Astrocyte (in vitro differentiated cells and primary cell): ENCODE results near the gene DYRK1A. TPM values are rescaled to one million over a fixed set of nuclear protein-coding genes. Genes with fewer than 3 reads are reported as not detected.
A peak's percentile ranks its signal among the peaks of the same experiment; 100 is the strongest.

Source experiments
- DNase-seq: peaks from one replicate; pipeline ENCODE4 v3.0.0-alpha.2; 2010; ENCODE audit warnings: low read depth
- FAIRE-seq: peaks from 2 replicates; lab custom pipeline; 2011; peaks lifted over from hg19 to GRCh38; lab: Jason Lieb, UNC
- H2AFZ ChIP-seq: 2 replicates; pipeline ENCODE4 v1.6.0; 2012; ENCODE audit warnings: low read depth, low read length, inconsistent platforms
- H3K27ac ChIP-seq: 2 replicates; pipeline ENCODE4 v1.5.1; 2011; ENCODE audit warnings: low read depth, low read length, inconsistent platforms
- H3K27me3 ChIP-seq: 2 replicates; pipeline ENCODE4 v1.6.0; 2011; ENCODE audit warnings: low read length, inconsistent platforms; ENCODE audit not compliant: insufficient read depth
- H3K36me3 ChIP-seq: 2 replicates; pipeline ENCODE4 v1.5.1; 2011; ENCODE audit warnings: low read length, inconsistent platforms; ENCODE audit not compliant: insufficient read depth
- H3K4me1 ChIP-seq: 2 replicates; pipeline ENCODE4 v1.5.1; 2011; ENCODE audit warnings: low read length, inconsistent platforms; ENCODE audit not compliant: insufficient read depth
- H3K4me2 ChIP-seq: 2 replicates; pipeline ENCODE4 v1.6.0; 2012; ENCODE audit warnings: low read length, inconsistent platforms
- H3K4me3 ChIP-seq: 2 replicates; pipeline ENCODE4 v1.5.1; 2011; ENCODE audit warnings: low read depth, mild to moderate bottlenecking, low read length, inconsistent platforms; ENCODE audit not compliant: insufficient read depth
- H3K79me2 ChIP-seq: 2 replicates; pipeline ENCODE4 v1.6.0; 2012; ENCODE audit warnings: mild to moderate bottlenecking, low read length, inconsistent platforms; ENCODE audit not compliant: insufficient read depth
- H3K9ac ChIP-seq: 2 replicates; pipeline ENCODE4 v1.6.0; 2012; ENCODE audit warnings: mild to moderate bottlenecking, low read length, inconsistent platforms
- H3K9me3 ChIP-seq: 2 replicates; pipeline ENCODE4 v1.5.1; 2012; ENCODE audit warnings: low read depth, mild to moderate bottlenecking, low read length, inconsistent platforms; ENCODE audit not compliant: insufficient read depth
- H4K20me1 ChIP-seq: 2 replicates; pipeline ENCODE4 v1.6.0; 2012; ENCODE audit warnings: low read length, inconsistent platforms; ENCODE audit not compliant: insufficient read depth
- H3K27ac Mint-ChIP-seq: one replicate; pipeline ENCODE4 v1.8.0; 2021; ENCODE audit warnings: mild to moderate bottlenecking, mixed read lengths; ENCODE audit not compliant: unreplicated experiment
- H3K27me3 Mint-ChIP-seq: one replicate; pipeline ENCODE4 v1.8.0; 2021; ENCODE audit warnings: low read depth, mixed read lengths; ENCODE audit not compliant: unreplicated experiment
- H3K36me3 Mint-ChIP-seq: one replicate; pipeline ENCODE4 v1.8.0; 2021; ENCODE audit warnings: low read depth, mixed read lengths; ENCODE audit not compliant: unreplicated experiment
- H3K4me1 Mint-ChIP-seq: one replicate; pipeline ENCODE4 v1.8.0; 2021; ENCODE audit warnings: low read depth, mixed read lengths; ENCODE audit not compliant: unreplicated experiment
- H3K4me3 Mint-ChIP-seq: one replicate; pipeline ENCODE4 v1.8.0; 2021; ENCODE audit warnings: mild to moderate bottlenecking, moderate library complexity, mixed read lengths; ENCODE audit not compliant: unreplicated experiment
- H3K9me3 Mint-ChIP-seq: one replicate; pipeline ENCODE4 v1.8.0; 2021; ENCODE audit warnings: mild to moderate bottlenecking, mixed read lengths; ENCODE audit not compliant: unreplicated experiment
- EZH2 ChIP-seq: IDR thresholded peaks from 2 replicates; pipeline ENCODE4 v1.6.1; 2012; ENCODE audit warnings: mild to moderate bottlenecking, low read length, inconsistent platforms; ENCODE audit not compliant: insufficient read depth
- total RNA-seq: library from RNA; stranded (reverse); gene quantifications from 2 replicates; pipeline ENCODE4 v1.2.1, GENCODE V29; 2021
- TF ChIP-seq, protein P1 (sequence below): IDR thresholded peaks from 2 replicates; pipeline ENCODE4 v1.5.1; 2011; ENCODE audit warnings: low read depth, mild to moderate bottlenecking, inconsistent platforms, low read length, moderate library complexity; ENCODE audit not compliant: insufficient read depth

Gene DYRK1A
- total RNA-seq, 1 donor from 2014 or later, result 44.6 TPM

GRCh38 chr21:37459575-37459974, 93.0 kb downstream of the DYRK1A start:
- Histone ChIP-seq H3K79me2 (peaks cover 100% of the 10 kb centered on the region), H2AFZ (no peak overlapping the region), H3K27me3 (no peaks in the 10 kb centered on the region), H4K20me1 (peaks cover 90% of the 10 kb centered on the region), H3K4me3 (no peak overlapping the region), H3K9me3 (no peaks in the 10 kb centered on the region), H3K4me1 (peaks cover 35% of the 10 kb centered on the region), H3K9ac (no peak overlapping the region), H3K36me3 (no peaks in the 10 kb centered on the region), H3K4me2 (peak overlapping the region; percentile 57), H3K27ac (peak overlapping the region; percentile 22)
- TF ChIP-seq EZH2, result no peak
- TF ChIP-seq, protein P1, sequence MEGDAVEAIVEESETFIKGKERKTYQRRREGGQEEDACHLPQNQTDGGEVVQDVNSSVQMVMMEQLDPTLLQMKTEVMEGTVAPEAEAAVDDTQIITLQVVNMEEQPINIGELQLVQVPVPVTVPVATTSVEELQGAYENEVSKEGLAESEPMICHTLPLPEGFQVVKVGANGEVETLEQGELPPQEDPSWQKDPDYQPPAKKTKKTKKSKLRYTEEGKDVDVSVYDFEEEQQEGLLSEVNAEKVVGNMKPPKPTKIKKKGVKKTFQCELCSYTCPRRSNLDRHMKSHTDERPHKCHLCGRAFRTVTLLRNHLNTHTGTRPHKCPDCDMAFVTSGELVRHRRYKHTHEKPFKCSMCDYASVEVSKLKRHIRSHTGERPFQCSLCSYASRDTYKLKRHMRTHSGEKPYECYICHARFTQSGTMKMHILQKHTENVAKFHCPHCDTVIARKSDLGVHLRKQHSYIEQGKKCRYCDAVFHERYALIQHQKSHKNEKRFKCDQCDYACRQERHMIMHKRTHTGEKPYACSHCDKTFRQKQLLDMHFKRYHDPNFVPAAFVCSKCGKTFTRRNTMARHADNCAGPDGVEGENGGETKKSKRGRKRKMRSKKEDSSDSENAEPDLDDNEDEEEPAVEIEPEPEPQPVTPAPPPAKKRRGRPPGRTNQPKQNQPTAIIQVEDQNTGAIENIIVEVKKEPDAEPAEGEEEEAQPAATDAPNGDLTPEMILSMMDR, result no peak
- H3K36me3 Mint-ChIP-seq, result no peaks in the 10 kb centered on the region
- DNase-seq, result peak; percentile 39
- peak; percentile 5 for FAIRE-seq
- no peaks in the 10 kb centered on the region for H3K27me3 Mint-ChIP-seq
- peaks cover 66% of the 10 kb centered on the region for H3K4me1 Mint-ChIP-seq
- H3K27ac Mint-ChIP-seq, result peak overlapping the region; percentile 63
- H3K4me3 Mint-ChIP-seq, result no peak overlapping the region
- H3K9me3 Mint-ChIP-seq, result no peaks in the 10 kb centered on the region

- no peaks in the 10 kb centered on the region for H3K27me3 ChIP-seq
- no peak for DNase-seq
- H3K27me3 Mint-ChIP-seq, result no peaks in the 10 kb centered on the region
- no peak for FAIRE-seq
- H3K36me3 ChIP-seq, result no peaks in the 10 kb centered on the region
- peak overlapping the region; percentile 48 for H3K27ac Mint-ChIP-seq
- H3K4me1 ChIP-seq, result peaks cover 33% of the 10 kb centered on the region
- peaks cover 61% of the 10 kb centered on the region for H3K4me1 Mint-ChIP-seq
- no peak overlapping the region for H2AFZ ChIP-seq
- H3K27ac ChIP-seq, result no peak overlapping the region
- H3K4me3 ChIP-seq, result no peak overlapping the region
- no peaks in the 10 kb centered on the region for H3K9me3 Mint-ChIP-seq
- H3K79me2 ChIP-seq, result peaks cover 100% of the 10 kb centered on the region
- no peaks in the 10 kb centered on the region for H3K9me3 ChIP-seq
- peak overlapping the region; percentile 57 for H3K4me2 ChIP-seq
- H3K9ac ChIP-seq, result no peak overlapping the region
- H4K20me1 ChIP-seq, result peaks cover 90% of the 10 kb centered on the region
- TF ChIP-seq EZH2, result no peak
- TF ChIP-seq, protein P1, result peak; percentile 30
- H3K4me3 Mint-ChIP-seq, result no peak overlapping the region
- no peaks in the 10 kb centered on the region for H3K36me3 Mint-ChIP-seq
These were observed 93.6 kb downstream of the DYRK1A start for GRCh38 chr21:37460196-37460595.

DNA sequence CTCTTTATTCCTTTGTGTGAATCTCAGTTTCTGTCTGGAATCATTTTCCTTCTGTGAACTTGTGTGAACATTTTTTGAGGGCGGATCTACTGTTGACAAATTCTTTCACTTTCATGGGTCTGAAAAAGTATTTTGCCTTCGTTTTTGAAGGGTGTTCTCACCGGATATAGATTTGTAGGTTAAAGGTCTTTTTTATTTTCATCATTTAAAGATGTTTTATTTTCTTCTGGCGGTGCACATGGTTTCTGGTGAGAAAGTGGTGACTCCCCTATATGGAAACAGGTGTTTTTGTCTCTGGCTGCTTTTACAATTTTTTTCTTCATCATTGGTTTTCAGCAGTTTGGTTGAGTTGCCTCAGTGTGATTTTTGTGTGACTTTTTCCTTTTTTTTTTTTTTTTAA, 94.9 kb downstream of the DYRK1A start:
- H3K4me3 Mint-ChIP-seq, result no peak overlapping the region
- H3K36me3 ChIP-seq, result no peaks in the 10 kb centered on the region

More for the DNA sequence above, 94.9 kb downstream of the DYRK1A start:
- Mint-ChIP-seq H3K27ac (peak overlapping the region; percentile 26), H3K9me3 (no peaks in the 10 kb centered on the region), H3K36me3 (no peaks in the 10 kb centered on the region), H3K4me1 (peaks cover 49% of the 10 kb centered on the region), H3K27me3 (no peaks in the 10 kb centered on the region)
- TF ChIP-seq, protein P1, result no peak
- no peak for TF ChIP-seq EZH2
- Histone ChIP-seq H3K9ac (no peak overlapping the region), H2AFZ (no peak overlapping the region), H3K27ac (no peak overlapping the region), H3K9me3 (no peaks in the 10 kb centered on the region), H3K27me3 (no peaks in the 10 kb centered on the region), H3K4me2 (no peak overlapping the region), H3K79me2 (peaks cover 100% of the 10 kb centered on the region), H3K4me1 (peaks cover 29% of the 10 kb centered on the region), H3K4me3 (no peak overlapping the region), H4K20me1 (peaks cover 87% of the 10 kb centered on the region)
- DNase-seq (no peak), FAIRE-seq (no peak)
